H1 (cell line): ENCODE results near the gene VASP. TPM values are rescaled to one million over a fixed set of nuclear protein-coding genes. Genes with fewer than 3 reads are reported as not detected.

Source experiments
- CTCF ChIA-PET: fragments of 300-600 bp; sonication (Branson Sonifier 250); formaldehyde crosslinking; loops from one replicate; lab custom pipeline; 2021; ENCODE audit not compliant: partially characterized antibody; lab: Charles Lee
- POLR2A ChIA-PET: fragments of 300-600 bp; sonication (Branson Sonifier 250); formaldehyde crosslinking; loops from one replicate; lab custom pipeline; 2021; ENCODE audit warnings: inconsistent platforms; ENCODE audit not compliant: partially characterized antibody; lab: Charles Lee
- DNase-seq, 2 experiments: peaks; one replicate each; pipeline versions ENCODE4 v3.0.0 to v3.0.0-alpha.2; 2010 to 2022; ENCODE audit warnings: low spot score in 2 of 2, low read depth in 1 of 2, mixed read lengths in 1 of 2
- FAIRE-seq: peaks from 2 replicates; lab custom pipeline; 2011; peaks lifted over from hg19 to GRCh38; lab: Jason Lieb, UNC
- H2AFZ ChIP-seq: 2 replicates; pipeline ENCODE4 v1.8.1; 2012; ENCODE audit warnings: low read length, inconsistent platforms
- H2AK5ac ChIP-seq: 2 replicates; pipeline ENCODE4 v1.6.1; 2013; ENCODE audit warnings: low read depth, low read length
- H2BK120ac ChIP-seq: replicated peaks from 2 replicates; pipeline ENCODE3; 2013; ENCODE audit warnings: low read depth, low read length, inconsistent platforms
- H2BK12ac ChIP-seq: 2 replicates; pipeline ENCODE4 v1.6.1; 2013; ENCODE audit warnings: low read depth, low read length
- H2BK15ac ChIP-seq: 2 replicates; pipeline ENCODE4 v1.6.1; 2013; ENCODE audit warnings: low read length
- H2BK20ac ChIP-seq: 2 replicates; pipeline ENCODE4 v1.6.1; 2013; ENCODE audit warnings: low read length
- H2BK5ac ChIP-seq: 2 replicates; pipeline ENCODE4 v1.6.1; 2013; ENCODE audit warnings: low read depth, low read length
- H3K14ac ChIP-seq: 2 replicates; pipeline ENCODE4 v1.6.1; 2013; ENCODE audit warnings: inconsistent platforms; ENCODE audit not compliant: insufficient read length
- H3K18ac ChIP-seq: 2 replicates; pipeline ENCODE4 v1.6.1; 2013; ENCODE audit warnings: low read length; ENCODE audit errors: extremely low read depth
- H3K23ac ChIP-seq: 2 replicates; pipeline ENCODE4 v1.6.1; 2013; ENCODE audit warnings: inconsistent platforms; ENCODE audit not compliant: insufficient read length
- H3K23me2 ChIP-seq: 2 replicates; pipeline ENCODE4 v1.6.1; 2013; ENCODE audit warnings: low read depth, low read length
- H3K27ac ChIP-seq: 2 replicates; pipeline ENCODE4 v1.6.1; 2011; ENCODE audit warnings: low read depth, low read length, inconsistent platforms
- H3K27me3 ChIP-seq, 4 experiments: replicated peaks in 1 of 4; 1 replicate in 1 of 4; 2 replicates in 3 of 4; pipeline versions ENCODE4 v1.6.1 to v1.8.1; 2011 to 2013; ENCODE audit warnings: low read length in 3 of 4, mild to moderate bottlenecking in 3 of 4, inconsistent platforms in 2 of 4, mixed read lengths in 2 of 4, moderate library complexity in 1 of 4; ENCODE audit not compliant: control insufficient read depth in 3 of 4, insufficient read depth in 3 of 4; ENCODE audit errors: extremely low read depth in 1 of 4
- H3K36me3 ChIP-seq, 4 experiments: 2 replicates each; pipeline versions ENCODE4 v1.6.1 to v1.8.1; 2011 to 2013; ENCODE audit warnings: mild to moderate bottlenecking in 4 of 4, low read length in 3 of 4, moderate library complexity in 2 of 4, control low read depth in 1 of 4, inconsistent platforms in 1 of 4; ENCODE audit not compliant: insufficient read depth in 4 of 4, control insufficient read depth in 2 of 4
- H3K4ac ChIP-seq: replicated peaks from 2 replicates; pipeline ENCODE3; 2013; ENCODE audit warnings: low read length, low read depth, mixed read lengths, inconsistent platforms; ENCODE audit not compliant: insufficient read length
- H3K4me1 ChIP-seq, 4 experiments: replicated peaks in 1 of 4; 1 replicate in 1 of 4; 2 replicates in 3 of 4; pipeline versions ENCODE4 v1.6.1 to v1.8.1; 2011 to 2013; ENCODE audit warnings: low read length in 3 of 4, inconsistent platforms in 2 of 4, mixed read lengths in 1 of 4; ENCODE audit not compliant: insufficient read depth in 4 of 4, control insufficient read depth in 3 of 4
- H3K4me2 ChIP-seq, 2 experiments: 2 replicates each; pipeline versions ENCODE4 v1.6.1 to v1.8.1; 2011 to 2013; ENCODE audit warnings: low read depth in 2 of 2, low read length in 2 of 2, control low read depth in 1 of 2, inconsistent platforms in 1 of 2, mild to moderate bottlenecking in 1 of 2; ENCODE audit not compliant: insufficient read depth in 1 of 2
- H3K4me3 ChIP-seq, 4 experiments: fragments of 200-600, 300-600 bp in 1 of 4; sonication (generic), shearing (Covaris generic), sonication (Bioruptor Twin) in 1 of 4; 2 replicates each; pipeline versions ENCODE4 v1.5.1 to v1.8.1; 2011 to 2016; ENCODE audit warnings: low read length in 4 of 4, low read depth in 3 of 4, control low read depth in 2 of 4, inconsistent platforms in 2 of 4, mild to moderate bottlenecking in 2 of 4, mixed read lengths in 1 of 4, moderate library complexity in 1 of 4; ENCODE audit not compliant: insufficient read depth in 2 of 4; ENCODE audit errors: extremely low read depth in 1 of 4
- H3K56ac ChIP-seq: replicated peaks from 2 replicates; pipeline ENCODE3; 2013; ENCODE audit warnings: low read depth, mild to moderate bottlenecking, mixed read lengths, low read length, inconsistent platforms; ENCODE audit not compliant: insufficient read length
- H3K79me1 ChIP-seq: 2 replicates; pipeline ENCODE4 v1.6.1; 2013; ENCODE audit warnings: low read depth, low read length, control low read depth
- H3K79me2 ChIP-seq, 2 experiments: 2 replicates each; pipeline versions ENCODE4 v1.6.1 to v1.8.1; 2012 to 2013; ENCODE audit warnings: low read length in 2 of 2, mild to moderate bottlenecking in 2 of 2, inconsistent platforms in 1 of 2; ENCODE audit not compliant: insufficient read depth in 2 of 2, control insufficient read depth in 1 of 2
- H3K9ac ChIP-seq, 4 experiments: replicated peaks in 1 of 4; 1 replicate in 1 of 4; 2 replicates in 3 of 4; pipeline versions ENCODE4 v1.6.1 to v1.8.1; 2011 to 2013; ENCODE audit warnings: low read depth in 3 of 4, low read length in 3 of 4, control low read depth in 2 of 4, mild to moderate bottlenecking in 2 of 4, moderate library complexity in 2 of 4, inconsistent platforms in 1 of 4; ENCODE audit errors: extremely low read depth in 1 of 4
- H3K9me3 ChIP-seq, 2 experiments: 2 replicates each; pipeline versions ENCODE4 v1.6.1 to v1.8.1; 2012 to 2013; ENCODE audit warnings: mild to moderate bottlenecking in 2 of 2, moderate library complexity in 2 of 2, control low read depth in 1 of 2, inconsistent platforms in 1 of 2, low read depth in 1 of 2, low read length in 1 of 2, mixed read lengths in 1 of 2; ENCODE audit not compliant: insufficient read depth in 2 of 2
- H4K20me1 ChIP-seq, 2 experiments: replicated peaks in 1 of 2; 2 replicates each; pipeline versions ENCODE3 to v1.8.1; 2011 to 2013; ENCODE audit warnings: inconsistent platforms in 2 of 2, low read length in 2 of 2, mild to moderate bottlenecking in 1 of 2; ENCODE audit not compliant: insufficient read depth in 2 of 2, control insufficient read depth in 1 of 2
- H4K5ac ChIP-seq: 2 replicates; pipeline ENCODE4 v1.6.1; 2013; ENCODE audit warnings: low read length, low read depth, mixed read lengths, inconsistent platforms; ENCODE audit not compliant: insufficient read length
- H4K8ac ChIP-seq: 2 replicates; pipeline ENCODE4 v1.8.0; 2013; ENCODE audit warnings: mild to moderate bottlenecking, moderate library complexity, low read length, inconsistent platforms; ENCODE audit not compliant: insufficient read depth; ENCODE audit errors: extremely low read depth
- H4K91ac ChIP-seq: replicated peaks from 2 replicates; pipeline ENCODE3; 2013; ENCODE audit warnings: low read length, mixed read lengths, inconsistent platforms; ENCODE audit not compliant: insufficient read length
- ASH2L ChIP-seq: fragments of 200-600, 300-600 bp; sonication (generic); IDR thresholded peaks from one replicate; pipeline ENCODE4 v1.7.1; 2017; ENCODE audit warnings: low read length
- CEBPB ChIP-seq: IDR thresholded peaks from 2 replicates; pipeline ENCODE4 v1.6.1; 2012; ENCODE audit warnings: low read depth, low read length
- EGR1 ChIP-seq: IDR thresholded peaks from 2 replicates; pipeline ENCODE4 v1.6.1; 2011; ENCODE audit warnings: low read depth, low read length, borderline replicate concordance
- WGBS, 2 experiments: shearing (Covaris generic) in 1 of 2; methylation state at CpG; one replicate each; pipeline versions ENCODE4 v1.1.6 to v1.1.7; 2013 to 2015; ENCODE audit warnings: low lambda C conversion rate in 2 of 2, mixed read lengths in 2 of 2, inconsistent platforms in 1 of 2, low coverage in 1 of 2, missing lambda C conversion rate in 1 of 2; ENCODE audit not compliant: insufficient replicate concordance in 2 of 2, insufficient coverage in 1 of 2, insufficient read length in 1 of 2; ENCODE audit errors: extremely low coverage in 1 of 2, missing lambda C conversion rate in 1 of 2; 5-methylcytosine and 5-hydroxymethylcytosine counted together
- polyA plus RNA-seq, 7 experiments: library from polyadenylated mRNA; depleted of rRNA in 3 of 7; stranded (reverse) in 5 of 7; unstranded in 2 of 7; fragments of >200 nt in 5 of 7; fragments of 200-250 nt in 2 of 7; gene quantifications; 1 replicate in 5 of 7; 2 replicates in 1 of 7; 4 replicates in 1 of 7; pipeline versions ENCODE4 v1.2.1 to v1.2.3, GENCODE V29; 2011 to 2013; ENCODE audit warnings: missing spikeins in 2 of 7, mixed read lengths in 2 of 7
- total RNA-seq: library from RNA; stranded (reverse); fragmentation: NEBNext Ultra II Directional; extraction: Animal tissue kit (Norgen Biotek cat#: 25700); gene quantifications from 2 replicates; pipeline ENCODE4 v1.2.1, GENCODE V29; 2021

Gene VASP
- total and polyA plus RNA-seq, 2 of the 8 experiments (the other 6 are each of a cell fraction or from before 2014, with no cell fraction given), result 89.7 to 135 TPM

- TF ChIP-seq ASH2L (no peak), CEBPB (no peak), EGR1 (no peak)
- TF ChIP-seq, all 59 proteins: peak for 0
- Histone ChIP-seq H2BK120ac (no peak overlapping the region), H3K14ac (no peak overlapping the region), H2AFZ (no peak overlapping the region), H2AK5ac (no peak overlapping the region), H3K56ac (no peak overlapping the region), H3K4me3 (no peak overlapping the region), H3K4me1 (peaks cover 0 to 6% (median 0%) of the 10 kb centered on the region in 4 experiments; a peak in 3 of 7 replicates), H3K27me3 (peaks cover 0 to 2% (median 0%) of the 10 kb centered on the region in 4 experiments; a peak in 2 of 7 replicates), H4K91ac (no peak overlapping the region), H3K79me2 (no peaks in the 10 kb centered on the region), H3K79me1 (no peaks in the 10 kb centered on the region; the same call in 1 of the 2 replicates), H2BK15ac (no peak overlapping the region), H2BK12ac (no peak overlapping the region), H4K20me1 (no peaks in the 10 kb centered on the region), H3K4ac (no peak overlapping the region), H2BK20ac (no peak overlapping the region), H3K9ac (no peak overlapping the region), H3K4me2 (no peak overlapping the region), H2BK5ac (no peak overlapping the region), H4K8ac (no peak overlapping the region), H3K9me3 (no peaks in the 10 kb centered on the region), H3K23ac (no peak overlapping the region), H3K36me3 (no peaks in the 10 kb centered on the region), H3K23me2 (peaks cover 3% of the 10 kb centered on the region; the same call in 1 of the 2 replicates), H3K27ac (no peak overlapping the region), H3K18ac (no peak overlapping the region), H4K5ac (no peak overlapping the region)
- WGBS, 2 experiments, result 84% methylated on average over 4 of the region's 4 CpGs; no CpG with 5 or more reads in 1 of the 2 experiments
- ChIA-PET CTCF (interaction anchor here (0.7 to 32.9 kb wide), 7 partner anchors 9 to 29 kb away, joined by 3 to 760 read pairs (median 17); partner anchors contain the start of gene ERCC1), POLR2A (interaction anchor here (0.9 to 2.1 kb wide), 2 partner anchors 10 to 57 kb away, joined by 3 to 11 read pairs; partner anchors contain the start of gene PPP1R13L)
- DNase-seq (no peak), FAIRE-seq (no peak)
These were observed 45.1 kb upstream of the VASP start for GRCh38 chr19:45462174-45462573.
